HG02571 (cell line): Measurements from ENCODE around the gene SND1.
"Not testable (repeated sequence)": the region's sequence is repeated elsewhere in the genome, so short reads cannot be mapped to it uniquely, and the experiment has no call there.

Experiments used
- ATAC-seq: cut with Tn5 transposase; IDR thresholded peaks from one replicate; pipeline ENCODE4 v1.9.1; 2021; ENCODE audit warnings: mild to moderate bottlenecking, moderate library complexity; ENCODE audit not compliant: unreplicated experiment

Gene SND1

GRCh38 chr7:127652333-127653248 lies 597 bp downstream of the SND1 start:
- peak; percentile 12 for ATAC-seq

GRCh38 chr7:127653396-127653795 lies 1.4 kb downstream of the SND1 start:
- ATAC-seq: no peak

DNA sequence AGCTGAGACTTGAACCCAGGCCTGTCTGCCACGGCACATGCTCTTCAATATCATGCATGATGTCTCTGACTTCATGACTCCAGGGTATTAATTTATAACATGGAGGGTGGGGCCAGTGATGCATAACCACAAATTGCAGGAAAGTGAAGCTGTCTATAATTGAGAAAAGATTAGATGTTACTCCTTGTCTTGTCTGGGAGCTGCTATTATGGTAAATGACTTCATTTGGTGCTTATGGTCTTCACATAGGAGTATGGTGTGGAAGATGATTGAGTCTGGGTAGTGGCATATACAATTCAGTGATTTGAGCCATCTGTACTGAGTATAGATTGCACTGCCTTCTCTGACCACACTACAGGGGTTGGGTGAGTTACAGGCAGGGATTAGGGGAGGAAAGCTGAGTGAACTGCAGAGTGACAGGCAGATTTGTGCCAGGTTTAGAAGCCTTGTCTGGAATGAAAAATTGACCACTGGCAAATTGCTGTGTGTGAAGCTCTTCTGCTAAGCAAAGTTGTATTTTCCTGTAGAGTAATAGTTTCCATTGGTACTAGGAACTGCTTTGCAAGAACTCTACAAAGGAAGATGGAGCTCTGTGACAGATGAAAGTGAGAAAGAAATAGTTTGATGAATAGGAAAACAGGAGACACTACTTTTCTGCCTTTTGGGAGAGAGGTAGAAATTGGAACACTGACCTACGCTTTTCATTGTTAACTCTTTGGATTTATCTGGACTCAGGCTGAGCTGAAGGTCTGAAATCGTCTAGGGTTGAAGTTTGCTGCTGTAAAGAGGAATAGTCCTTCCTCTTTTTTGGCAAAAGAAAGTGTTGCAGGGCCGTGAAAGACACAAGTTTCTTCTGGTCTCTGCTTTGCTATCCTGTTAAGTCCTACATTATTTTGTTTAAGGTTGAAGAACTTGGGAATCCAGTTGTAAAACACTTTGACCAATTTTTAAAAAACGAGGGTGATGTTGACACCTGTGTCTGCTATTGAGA lies 2.7 kb downstream of the SND1 start:
- ATAC-seq: no peak

- no peak for ATAC-seq
These were observed 3.7 kb downstream of the SND1 start for GRCh38 chr7:127655720-127656119.

DNA sequence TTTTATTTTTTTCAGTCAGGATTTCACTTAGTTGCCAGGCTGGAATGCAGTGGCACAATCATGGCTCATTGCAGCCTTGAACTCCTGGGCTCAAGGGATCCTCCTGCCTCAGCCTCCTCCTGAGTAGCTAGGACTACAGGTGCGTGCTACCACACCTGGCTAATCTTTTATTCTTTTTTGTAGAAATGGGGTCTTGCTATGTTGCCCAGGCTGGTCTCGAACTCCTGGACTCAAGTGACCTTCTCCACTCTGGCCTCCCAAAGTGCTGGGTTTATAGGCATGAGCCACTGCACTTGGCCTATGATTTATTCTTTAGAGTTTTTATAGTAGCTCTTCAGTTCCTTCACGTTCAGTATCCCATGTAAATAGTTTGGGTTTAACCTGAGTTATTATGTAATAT lies 5.5 kb downstream of the SND1 start:
- ATAC-seq: no peak

- no peak for ATAC-seq
These were observed 7.1 kb downstream of the SND1 start for GRCh38 chr7:127658970-127659630.

- no peak for ATAC-seq
These were observed 13.9 kb downstream of the SND1 start for GRCh38 chr7:127665922-127666321.

GRCh38 chr7:127666602-127667001 lies 14.6 kb downstream of the SND1 start:
- no peak for ATAC-seq

GRCh38 chr7:127667017-127667670 lies 15.2 kb downstream of the SND1 start:
- no peak for ATAC-seq

GRCh38 chr7:127667759-127668530 lies 16.0 kb downstream of the SND1 start:
- ATAC-seq: no peak

- ATAC-seq: no peak
These were observed 19.3 kb downstream of the SND1 start for GRCh38 chr7:127671341-127671740.

- no peak for ATAC-seq
These were observed 21.9 kb downstream of the SND1 start for GRCh38 chr7:127673902-127674301.

DNA sequence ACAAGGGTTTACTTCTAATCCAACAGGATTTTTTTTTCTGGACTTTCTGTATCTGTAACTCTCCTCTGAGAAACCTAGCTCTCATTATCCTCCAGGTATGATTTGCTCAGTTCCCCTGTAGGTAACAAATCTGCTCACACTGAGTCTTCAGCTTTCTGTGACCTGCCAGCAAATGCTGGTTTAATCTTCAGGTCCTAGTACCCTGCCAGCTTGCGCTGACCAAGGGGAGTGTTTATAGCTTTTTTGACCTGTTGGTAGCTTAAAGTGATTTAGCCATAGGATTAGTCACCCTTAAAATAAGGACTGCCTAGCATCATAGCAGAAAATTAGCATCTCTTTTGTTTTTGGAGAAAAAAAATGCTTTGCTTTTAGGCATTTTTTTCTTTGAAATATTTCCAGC lies 22.4 kb downstream of the SND1 start:
- ATAC-seq: no peak

GRCh38 chr7:127674923-127675322 lies 22.9 kb downstream of the SND1 start:
- not testable (repeated sequence) for ATAC-seq

DNA sequence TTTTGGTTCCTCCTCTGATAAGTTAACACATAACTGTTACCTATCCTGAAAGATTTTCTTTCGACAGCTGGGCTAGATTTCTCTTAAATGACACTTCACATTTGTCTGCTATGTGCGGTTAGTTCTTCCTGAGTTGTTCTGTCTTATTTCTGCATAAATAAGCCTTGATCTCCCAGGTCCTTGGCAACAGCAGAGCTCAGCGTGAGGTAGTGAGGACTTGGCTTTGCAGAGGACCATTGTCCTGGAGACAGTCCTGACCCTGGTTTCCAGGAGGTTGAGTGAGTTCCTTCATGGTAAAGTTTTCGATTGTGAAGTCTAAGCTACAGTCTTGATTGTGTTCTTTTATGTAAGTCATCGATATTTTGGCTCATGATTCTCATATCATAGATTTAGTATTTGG lies 23.7 kb downstream of the SND1 start:
- no peak for ATAC-seq

DNA sequence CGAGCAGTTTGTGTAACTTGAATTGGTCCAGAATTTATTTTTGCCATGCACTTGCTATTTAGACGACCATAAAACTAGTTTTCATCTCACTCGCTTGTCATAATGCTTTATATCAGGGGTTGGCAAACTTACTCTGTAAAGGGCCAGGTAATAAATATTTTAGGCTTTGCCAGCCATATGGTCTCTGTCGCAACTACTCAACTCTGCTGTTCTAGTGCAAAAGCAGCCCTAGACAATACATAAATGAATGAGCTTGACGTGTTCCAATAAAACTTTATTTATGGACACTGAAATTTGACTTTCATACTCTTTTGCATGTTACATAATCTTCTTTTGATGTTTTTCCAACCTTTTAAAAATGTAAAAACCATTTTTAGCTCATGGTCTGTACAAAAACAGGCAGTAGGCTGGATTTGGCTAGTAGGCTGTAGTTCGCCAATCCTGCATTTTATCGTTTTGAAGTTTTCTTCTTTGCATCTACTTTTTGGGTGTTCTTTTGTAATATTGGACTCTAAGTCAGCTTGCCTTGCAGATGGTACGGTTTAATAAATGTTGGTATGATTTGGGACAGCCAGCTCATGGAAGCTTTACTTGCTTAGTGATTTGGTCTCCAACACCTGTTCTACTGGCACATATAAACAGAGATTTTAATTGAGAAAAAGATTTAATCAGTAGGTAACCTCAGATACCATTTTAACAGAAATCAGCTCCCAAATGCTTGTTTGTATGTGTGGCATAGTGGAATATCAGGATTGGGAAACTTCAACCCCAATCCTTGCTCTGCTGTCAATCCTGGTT lies 25.6 kb downstream of the SND1 start:
- no peak for ATAC-seq

DNA sequence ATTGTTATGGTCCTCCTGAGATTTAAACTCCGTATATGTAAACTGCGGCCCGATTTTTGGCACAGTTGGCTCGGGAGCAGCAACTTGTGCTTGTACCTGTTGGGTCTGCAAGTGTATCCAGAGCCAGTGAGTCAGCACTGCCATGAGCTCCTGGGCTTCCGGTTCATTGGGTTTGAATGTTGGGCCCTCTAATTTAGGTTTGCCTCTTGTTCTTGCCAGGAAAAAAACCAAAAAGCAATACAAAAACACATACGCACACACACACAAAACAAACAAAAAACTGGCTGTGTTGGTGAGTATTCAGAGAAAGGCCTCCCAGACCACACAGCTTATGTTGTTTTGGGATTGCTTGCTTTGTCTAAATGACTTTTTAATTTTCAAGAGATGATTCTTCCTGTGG lies 26.3 kb downstream of the SND1 start:
- ATAC-seq: no peak

GRCh38 chr7:127678947-127679346 lies 27.0 kb downstream of the SND1 start:
- peak; percentile 66 for ATAC-seq

- ATAC-seq: no peak
These were observed 29.0 kb downstream of the SND1 start for GRCh38 chr7:127680983-127681382.
